Measurements from ENCODE around the gene ZNF296.

- no peak for TF ChIP-seq CTCF (conservative IDR thresholded peaks at IDR 0.05; ENCODE audit: low read length)
- no peak for TF ChIP-seq EZH2phosphoT487 (IDR thresholded peaks at IDR 0.05; ENCODE audit: borderline replicate concordance, low read depth, low read length)
These were observed 31.4 kb upstream of the ZNF296 start for GRCh38 chr19:45107621-45108150.

Data from OCI-LY7 (cell line).